Adrenal gland (tissue), 12 donors: ENCODE measurements around the gene TSHR. TPM values are rescaled to one million over a fixed set of nuclear protein-coding genes. Genes with fewer than 3 reads are reported as not detected.

Source experiments
- DNase-seq, 7 donors: peaks; one replicate each; pipeline ENCODE4 v3.0.0-alpha.2; 2019 to 2020
- H3K27ac ChIP-seq, 5 donors: fragments of 200-600 bp; sonication (generic) in 4 of 5; 1 replicate in 3 of 5; 2 replicates in 2 of 5; pipeline versions ENCODE4 v1.5.1 to v1.8.0; 2016 to 2020; ENCODE audit warnings: mild to moderate bottlenecking in 1 of 5
- H3K27me3 ChIP-seq: fragments of 200-600 bp; 2 replicates; pipeline ENCODE4 v1.8.0; 2021
- H3K36me3 ChIP-seq, 2 donors: fragments of 200-600 bp; replicated peaks in 1 of 2; 1 replicate in 1 of 2; 2 replicates in 1 of 2; pipeline versions ENCODE4 v1.5.1 to v1.8.0; 2018 to 2022
- H3K4me1 ChIP-seq, 2 donors: fragments of 200-600 bp; replicated peaks in 1 of 2; 1 replicate in 1 of 2; 2 replicates in 1 of 2; pipeline versions ENCODE4 v1.5.1 to v1.8.0; 2018 to 2021
- H3K4me3 ChIP-seq, 4 donors: fragments of 200-600 bp; sonication (generic) in 3 of 4; one replicate each; pipeline ENCODE4 v1.5.1; 2016 to 2018
- H3K9me3 ChIP-seq, 3 donors: fragments of 200-600 bp; sonication (generic) in 1 of 3; replicated peaks in 1 of 3; 1 replicate in 2 of 3; 2 replicates in 1 of 3; pipeline versions ENCODE4 v1.5.1 to v1.8.0; 2016 to 2021
- POLR2A ChIP-seq, 2 donors: fragments of 450-650 bp; IDR thresholded peaks; one replicate each; pipeline ENCODE4 v1.6.1; 2017; ENCODE audit warnings: antibody characterized with exemption in 2 of 2, mild to moderate bottlenecking in 2 of 2, moderate library complexity in 1 of 2
- WGBS, 4 donors: extraction: QIAGEN DNeasy Blood & Tissue Kit in 2 of 4; methylation state at CpG; one replicate each; pipeline versions ENCODE4 v1.1.5 to v1.1.7; 2013 to 2017; 5-methylcytosine and 5-hydroxymethylcytosine counted together
- intact Hi-C, 2 donors: fragments of 100-400 bp; cut with DNase I; formaldehyde crosslinking; loops; one replicate each; pipeline versions ENCODE4 v1.14.1 to v1.15.0; 2022 to 2023
- polyA plus RNA-seq, 3 donors: library from polyadenylated mRNA; stranded (reverse); fragments of 200-250 nt in 2 of 3; fragments of 350-450 nt in 1 of 3; fragmentation: Illumina TruSeq in 1 of 3; extraction: RNeasy Lipid Tissue Mini Kit (QIAGEN cat#74804) in 1 of 3; gene quantifications; one replicate each; pipeline ENCODE4 v1.2.3, GENCODE V29; 2013 to 2014
- total RNA-seq, 9 donors: library from RNA; depleted of rRNA in 4 of 9; stranded (reverse); fragments of >200 nt in 4 of 9; fragments of 120-200 nt in 1 of 9; fragmentation: NEBNext Ultra II Directional in 1 of 9; extraction: Animal tissue kit (Norgen Biotek cat#: 25700) in 1 of 9; gene quantifications; one replicate each; pipeline versions ENCODE4 v1.1.0 to v1.2.4, GENCODE V29; 2013 to 2023
- TF ChIP-seq, protein P1 (sequence below), 6 experiments: fragments of 450-650 bp in 4 of 6; fragments of 200-600 bp in 2 of 6; sonication (generic) in 1 of 6; IDR thresholded peaks; 1 replicate in 5 of 6; 2 replicates in 1 of 6; pipeline versions ENCODE4 v1.5.1 to v1.8.0; 2016 to 2021; ENCODE audit warnings: antibody characterized with exemption in 6 of 6, mild to moderate bottlenecking in 2 of 6, moderate library complexity in 1 of 6
- donor health status: healthy with polysubstance abuse.
- donor health status: Bipolar disorder and iron deficiency.
- donor health status: DM: yes; HTN: yes; CAD: no.
- donor health status: DM: no; HTN: no; CAD: no.
- donor health status: DM: no; HTN: no; CAD: no.
- donor health status: DM: yes; HTN: yes; CAD: no.

Gene TSHR
- total and polyA plus RNA-seq, 12 donors, result 0.06 to 5.8 (median 0.68) TPM

DNA sequence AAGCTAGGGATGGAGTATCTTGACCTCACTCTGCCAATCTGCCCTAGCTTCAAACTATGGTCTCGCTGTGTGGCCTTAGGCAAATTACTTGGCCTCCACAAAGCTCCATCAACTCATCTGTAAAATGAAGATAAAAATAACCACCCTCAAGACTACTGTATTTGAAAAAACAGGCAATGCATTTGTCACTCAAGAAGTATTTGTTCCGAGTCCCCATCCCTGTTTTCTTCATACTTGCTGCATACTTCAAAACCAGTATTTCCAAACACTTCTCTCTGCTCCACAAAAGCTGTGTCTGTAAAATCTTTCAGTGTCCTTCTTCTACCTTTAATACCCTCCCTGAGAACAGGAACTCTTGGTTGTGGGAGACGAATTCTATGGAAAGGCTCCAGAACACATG lies 217.5 kb downstream of the TSHR start:
- peaks cover 13 to 35% of the 10 kb centered on the region in 2 donors for H3K4me1 ChIP-seq
- H3K27ac ChIP-seq, result no peak overlapping the region
- intact Hi-C loops, result no loop called here
- no peak overlapping the region for H3K4me3 ChIP-seq
- DNase-seq, result no peak
- WGBS, 4 donors, result 84 to 91% (median 89%) methylated on average over 3 of the region's 3 CpGs
- H3K9me3 ChIP-seq, result no peaks in the 10 kb centered on the region
- H3K36me3 ChIP-seq, result no peaks in the 10 kb centered on the region
- TF ChIP-seq POLR2A (IDR thresholded peaks at IDR 0.05), result no peak
- TF ChIP-seq, protein P1, sequence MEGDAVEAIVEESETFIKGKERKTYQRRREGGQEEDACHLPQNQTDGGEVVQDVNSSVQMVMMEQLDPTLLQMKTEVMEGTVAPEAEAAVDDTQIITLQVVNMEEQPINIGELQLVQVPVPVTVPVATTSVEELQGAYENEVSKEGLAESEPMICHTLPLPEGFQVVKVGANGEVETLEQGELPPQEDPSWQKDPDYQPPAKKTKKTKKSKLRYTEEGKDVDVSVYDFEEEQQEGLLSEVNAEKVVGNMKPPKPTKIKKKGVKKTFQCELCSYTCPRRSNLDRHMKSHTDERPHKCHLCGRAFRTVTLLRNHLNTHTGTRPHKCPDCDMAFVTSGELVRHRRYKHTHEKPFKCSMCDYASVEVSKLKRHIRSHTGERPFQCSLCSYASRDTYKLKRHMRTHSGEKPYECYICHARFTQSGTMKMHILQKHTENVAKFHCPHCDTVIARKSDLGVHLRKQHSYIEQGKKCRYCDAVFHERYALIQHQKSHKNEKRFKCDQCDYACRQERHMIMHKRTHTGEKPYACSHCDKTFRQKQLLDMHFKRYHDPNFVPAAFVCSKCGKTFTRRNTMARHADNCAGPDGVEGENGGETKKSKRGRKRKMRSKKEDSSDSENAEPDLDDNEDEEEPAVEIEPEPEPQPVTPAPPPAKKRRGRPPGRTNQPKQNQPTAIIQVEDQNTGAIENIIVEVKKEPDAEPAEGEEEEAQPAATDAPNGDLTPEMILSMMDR (IDR thresholded peaks at IDR 0.05), result no peak
- no peaks in the 10 kb centered on the region for H3K27me3 ChIP-seq

GRCh38 chr14:81176241-81176640 lies 220.8 kb downstream of the TSHR start:
- H3K4me3 ChIP-seq, result no peak overlapping the region
- peaks cover 12 to 24% of the 10 kb centered on the region in 2 donors for H3K4me1 ChIP-seq
- no peaks in the 10 kb centered on the region for H3K36me3 ChIP-seq
- no peaks in the 10 kb centered on the region for H3K9me3 ChIP-seq
- WGBS, 4 donors, result 79 to 90% (median 87%) methylated on average over 3 of the region's 3 CpGs
- intact Hi-C loops, result no loop called here
- peak overlapping the region in 1 of 5 donors; percentile 58 for H3K27ac ChIP-seq
- no peaks in the 10 kb centered on the region for H3K27me3 ChIP-seq
- peak in 6 of 7 donors; percentile 51 to 78 (median 62) for DNase-seq
- TF ChIP-seq, protein P1 (IDR thresholded peaks at IDR 0.05), result no peak
- no peak for TF ChIP-seq POLR2A (IDR thresholded peaks at IDR 0.05)

DNA sequence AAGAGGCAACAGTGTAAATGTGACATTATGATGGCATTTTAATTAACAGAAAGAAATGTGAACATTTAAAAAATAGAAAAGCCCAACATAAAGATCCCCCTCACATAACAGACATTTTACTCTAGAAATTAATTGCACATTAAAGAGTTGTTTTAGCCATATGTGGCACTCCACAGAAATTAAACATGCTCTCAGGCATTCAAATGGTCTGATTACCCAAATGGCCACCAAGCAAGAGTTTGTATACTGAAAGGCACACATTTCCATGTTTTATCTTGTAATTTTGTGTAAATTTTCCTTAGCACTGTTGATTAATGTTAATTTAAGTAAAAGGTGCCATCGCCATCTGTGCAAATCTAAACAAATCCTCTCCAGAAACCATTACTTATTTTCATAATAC lies 221.8 kb downstream of the TSHR start:
- intact Hi-C loops, result no loop called here
- Histone ChIP-seq H3K27ac (peak overlapping the region; percentile 33 to 70 (median 41)), H3K4me1 (peaks cover 12 to 27% of the 10 kb centered on the region in 2 donors), H3K27me3 (no peaks in the 10 kb centered on the region), H3K36me3 (no peaks in the 10 kb centered on the region), H3K4me3 (peak overlapping the region in 1 of 4 donors; percentile 37), H3K9me3 (no peaks in the 10 kb centered on the region)
- DNase-seq, result no peak
- TF ChIP-seq, protein P1 (IDR thresholded peaks at IDR 0.05), result no peak
- 61 to 84% (median 73%) methylated on average over 1 of the region's 1 CpG for WGBS, 4 donors

GRCh38 chr14:81178063-81178462 lies 222.6 kb downstream of the TSHR start:
- Histone ChIP-seq H3K9me3 (no peaks in the 10 kb centered on the region), H3K27ac (peak overlapping the region in 2 of 5 donors; percentile 15 to 58), H3K4me3 (peak overlapping the region in 1 of 4 donors; percentile 37), H3K27me3 (no peaks in the 10 kb centered on the region), H3K4me1 (peaks cover 12 to 35% of the 10 kb centered on the region in 2 donors), H3K36me3 (no peaks in the 10 kb centered on the region)
- DNase-seq, result no peak
- TF ChIP-seq POLR2A (IDR thresholded peaks at IDR 0.05), result no peak
- TF ChIP-seq, protein P1 (IDR thresholded peaks at IDR 0.05), result no peak
- intact Hi-C loops, result no loop called here
